ENCODE measurements around the gene EZR. TPM values are rescaled to one million over a fixed set of nuclear protein-coding genes. Genes with fewer than 3 reads are reported as not detected.

EZR gene
- total RNA-seq, 1 experiment from 2014 or later, result 88.5 TPM

- no peaks in the 10 kb centered on the region for H3K27me3 ChIP-seq (ENCODE audit: low read length)
- H3K4me1 ChIP-seq (ENCODE audit: low read length), result peaks cover 96% of the 10 kb centered on the region
- H3K9me3 ChIP-seq (ENCODE audit: low read length), result no peaks in the 10 kb centered on the region
- H3K9ac ChIP-seq (ENCODE audit: low read length), result no peak overlapping the region
- peaks cover 50% of the 10 kb centered on the region for H4K20me1 ChIP-seq (ENCODE audit: insufficient read depth, low read depth, low read length)
- H3K79me2 ChIP-seq (ENCODE audit: low read length), result peaks cover 95% of the 10 kb centered on the region
- H3K36me3 ChIP-seq (ENCODE audit: insufficient read depth, low read length), result peaks cover 4% of the 10 kb centered on the region; the same call in 1 of the 2 replicates
- H3K4me2 ChIP-seq (ENCODE audit: low read depth, low read length, poor library complexity, severe bottlenecking), result peak overlapping the region; percentile 8
- no peak overlapping the region for H3K4me3 ChIP-seq (ENCODE audit: low read length)
- H2AFZ ChIP-seq (ENCODE audit: low read length), result no peak overlapping the region
- no peak overlapping the region for H3K27ac ChIP-seq (ENCODE audit: low read length)
- no peak for DNase-seq
- no peaks in the 10 kb centered on the region for H3K9me2 ChIP-seq (replicated peaks; ENCODE audit: insufficient read depth, low read length)
Measured at GRCh38 chr6:158801655-158802294, 17.4 kb downstream of the EZR start.

GRCh38 chr6:158799051-158799792, 19.9 kb downstream of the EZR start:
- peak; percentile 78 for DNase-seq
- H3K4me3 ChIP-seq (ENCODE audit: low read length), result no peak overlapping the region; the same call in 1 of the 2 replicates

GRCh38 chr6:158798311-158798710, 20.9 kb downstream of the EZR start:
- Histone ChIP-seq H3K4me3 (ENCODE audit: low read length) (no peak overlapping the region), H4K20me1 (ENCODE audit: insufficient read depth, low read depth, low read length) (peaks cover 69% of the 10 kb centered on the region), H2AFZ (ENCODE audit: low read length) (no peak overlapping the region), H3K36me3 (ENCODE audit: insufficient read depth, low read length) (no peaks in the 10 kb centered on the region; the same call in 1 of the 2 replicates), H3K9ac (ENCODE audit: low read length) (no peak overlapping the region), H3K9me3 (ENCODE audit: low read length) (no peaks in the 10 kb centered on the region), H3K27ac (ENCODE audit: low read length) (peak overlapping the region; percentile 83; the same call in 1 of the 2 replicates), H3K27me3 (ENCODE audit: low read length) (no peaks in the 10 kb centered on the region), H3K4me1 (ENCODE audit: low read length) (peaks cover 94% of the 10 kb centered on the region), H3K4me2 (ENCODE audit: low read depth, low read length, poor library complexity, severe bottlenecking) (peak overlapping the region; percentile 62), H3K9me2 (replicated peaks; ENCODE audit: insufficient read depth, low read length) (no peaks in the 10 kb centered on the region), H3K79me2 (ENCODE audit: low read length) (peaks cover 99% of the 10 kb centered on the region)
- peak; percentile 57 for DNase-seq

More at GRCh38 chr6:158799051-158799792, 19.9 kb downstream of the EZR start:
- Histone ChIP-seq H2AFZ (ENCODE audit: low read length) (no peak overlapping the region), H3K79me2 (ENCODE audit: low read length) (peaks cover 97% of the 10 kb centered on the region), H3K27ac (ENCODE audit: low read length) (peak overlapping the region; percentile 83), H3K36me3 (ENCODE audit: insufficient read depth, low read length) (no peaks in the 10 kb centered on the region; the same call in 1 of the 2 replicates), H4K20me1 (ENCODE audit: insufficient read depth, low read depth, low read length) (peaks cover 67% of the 10 kb centered on the region), H3K9me3 (ENCODE audit: low read length) (no peaks in the 10 kb centered on the region), H3K9ac (ENCODE audit: low read length) (0 out of 2 replicates have a peak overlapping the region, but pooled peaks have one; percentile 6), H3K4me1 (ENCODE audit: low read length) (peaks cover 93% of the 10 kb centered on the region), H3K27me3 (ENCODE audit: low read length) (no peaks in the 10 kb centered on the region), H3K4me2 (ENCODE audit: low read depth, low read length, poor library complexity, severe bottlenecking) (peak overlapping the region; percentile 62), H3K9me2 (replicated peaks; ENCODE audit: insufficient read depth, low read length) (no peaks in the 10 kb centered on the region)

GRCh38 chr6:158797331-158798310, 21.5 kb downstream of the EZR start:
- Histone ChIP-seq H3K27me3 (ENCODE audit: low read length) (no peaks in the 10 kb centered on the region), H3K9ac (ENCODE audit: low read length) (no peak overlapping the region), H4K20me1 (ENCODE audit: insufficient read depth, low read depth, low read length) (peaks cover 70% of the 10 kb centered on the region), H2AFZ (ENCODE audit: low read length) (no peak overlapping the region), H3K4me1 (ENCODE audit: low read length) (peaks cover 93% of the 10 kb centered on the region), H3K79me2 (ENCODE audit: low read length) (peaks cover 99% of the 10 kb centered on the region), H3K4me3 (ENCODE audit: low read length) (no peak overlapping the region), H3K9me3 (ENCODE audit: low read length) (no peaks in the 10 kb centered on the region), H3K9me2 (replicated peaks; ENCODE audit: insufficient read depth, low read length) (no peaks in the 10 kb centered on the region), H3K4me2 (ENCODE audit: low read depth, low read length, poor library complexity, severe bottlenecking) (peak overlapping the region; percentile 62), H3K27ac (ENCODE audit: low read length) (peak overlapping the region; percentile 83), H3K36me3 (ENCODE audit: insufficient read depth, low read length) (no peaks in the 10 kb centered on the region; the same call in 1 of the 2 replicates)
- no peak for DNase-seq

- DNase-seq, result no peak
- no peak overlapping the region for H3K9ac ChIP-seq (ENCODE audit: low read length)
- H3K9me2 ChIP-seq (replicated peaks; ENCODE audit: insufficient read depth, low read length), result no peaks in the 10 kb centered on the region
- H4K20me1 ChIP-seq (ENCODE audit: insufficient read depth, low read depth, low read length), result peaks cover 63% of the 10 kb centered on the region
- peaks cover 99% of the 10 kb centered on the region for H3K79me2 ChIP-seq (ENCODE audit: low read length)
- H3K4me2 ChIP-seq (ENCODE audit: low read depth, low read length, poor library complexity, severe bottlenecking), result no peak overlapping the region
- peak overlapping the region; percentile 83; the same call in 1 of the 2 replicates for H3K27ac ChIP-seq (ENCODE audit: low read length)
- no peaks in the 10 kb centered on the region; the same call in 1 of the 2 replicates for H3K36me3 ChIP-seq (ENCODE audit: insufficient read depth, low read length)
- no peak overlapping the region for H3K4me3 ChIP-seq (ENCODE audit: low read length)
- no peaks in the 10 kb centered on the region for H3K27me3 ChIP-seq (ENCODE audit: low read length)
- no peaks in the 10 kb centered on the region for H3K9me3 ChIP-seq (ENCODE audit: low read length)
- H2AFZ ChIP-seq (ENCODE audit: low read length), result no peak overlapping the region
- peaks cover 86% of the 10 kb centered on the region for H3K4me1 ChIP-seq (ENCODE audit: low read length)
Measured at GRCh38 chr6:158796353-158796752, 22.8 kb downstream of the EZR start.

- H3K27ac ChIP-seq (ENCODE audit: low read length), result no peak overlapping the region
- peaks cover 58% of the 10 kb centered on the region for H4K20me1 ChIP-seq (ENCODE audit: insufficient read depth, low read depth, low read length)
Measured at GRCh38 chr6:158795516-158795915, 23.7 kb downstream of the EZR start.

GRCh38 chr6:158793432-158793831, 25.7 kb downstream of the EZR start:
- H3K4me1 ChIP-seq (ENCODE audit: low read length), result peaks cover 63% of the 10 kb centered on the region
- peaks cover 52% of the 10 kb centered on the region for H4K20me1 ChIP-seq (ENCODE audit: insufficient read depth, low read depth, low read length)
- peaks cover 8% of the 10 kb centered on the region; the same call in 1 of the 2 replicates for H3K36me3 ChIP-seq (ENCODE audit: insufficient read depth, low read length)
- peak; percentile 75 for DNase-seq
- no peaks in the 10 kb centered on the region for H3K9me3 ChIP-seq (ENCODE audit: low read length)
- H3K4me3 ChIP-seq (ENCODE audit: low read length), result no peak overlapping the region
- no peak overlapping the region for H2AFZ ChIP-seq (ENCODE audit: low read length)
- H3K79me2 ChIP-seq (ENCODE audit: low read length), result peaks cover 98% of the 10 kb centered on the region
- H3K9me2 ChIP-seq (replicated peaks; ENCODE audit: insufficient read depth, low read length), result no peaks in the 10 kb centered on the region
- no peak overlapping the region for H3K4me2 ChIP-seq (ENCODE audit: low read depth, low read length, poor library complexity, severe bottlenecking)
- no peak overlapping the region for H3K9ac ChIP-seq (ENCODE audit: low read length)
- peak overlapping the region; percentile 20; the same call in 1 of the 2 replicates for H3K27ac ChIP-seq (ENCODE audit: low read length)
- H3K27me3 ChIP-seq (ENCODE audit: low read length), result no peaks in the 10 kb centered on the region

More at GRCh38 chr6:158795516-158795915, 23.7 kb downstream of the EZR start:
- Histone ChIP-seq H3K9me3 (ENCODE audit: low read length) (no peaks in the 10 kb centered on the region), H2AFZ (ENCODE audit: low read length) (no peak overlapping the region), H3K36me3 (ENCODE audit: insufficient read depth, low read length) (no peaks in the 10 kb centered on the region), H3K4me1 (ENCODE audit: low read length) (peaks cover 84% of the 10 kb centered on the region), H3K9me2 (replicated peaks; ENCODE audit: insufficient read depth, low read length) (no peaks in the 10 kb centered on the region), H3K9ac (ENCODE audit: low read length) (no peak overlapping the region), H3K4me2 (ENCODE audit: low read depth, low read length, poor library complexity, severe bottlenecking) (no peak overlapping the region), H3K27me3 (ENCODE audit: low read length) (no peaks in the 10 kb centered on the region), H3K79me2 (ENCODE audit: low read length) (peaks cover 99% of the 10 kb centered on the region), H3K4me3 (ENCODE audit: low read length) (no peak overlapping the region)
- DNase-seq, result no peak

Data from Karpas-422 (cell line).